GM12891 (cell line): ENCODE results near the gene INSRR.

Experiments
- POLR2A ChIP-seq: IDR thresholded peaks from 2 replicates; pipeline ENCODE4 v1.6.1; 2011; ENCODE audit warnings: low read depth, low read length, control low read depth
- SPI1 ChIP-seq: IDR thresholded peaks from 2 replicates; pipeline ENCODE4 v1.6.1; 2011; ENCODE audit warnings: low read depth, low read length, control low read depth

- TF ChIP-seq POLR2A (no peak), SPI1 (no peak)
These were observed 11.1 kb downstream of the INSRR start for GRCh38 chr1:156847591-156848460.
